Transverse colon (tissue), 4 donors: ENCODE results near the gene ATP5MC2. TPM values are rescaled to one million over a fixed set of nuclear protein-coding genes. Genes with fewer than 3 reads are reported as not detected.

Source experiments
- DNase-seq: peaks from one replicate; pipeline ENCODE4 v3.0.0-alpha.2; 2019
- H3K27ac ChIP-seq, 4 donors: fragments of 200-600 bp; sonication (generic); 2 replicates each; pipeline ENCODE4 v1.5.1; 2016 to 2018; ENCODE audit warnings: inconsistent platforms in 4 of 4
- H3K27me3 ChIP-seq: fragments of 200-600 bp; sonication (generic); 2 replicates; pipeline ENCODE4 v1.5.1; 2017; ENCODE audit warnings: inconsistent platforms
- H3K36me3 ChIP-seq, 4 donors: fragments of 200-600 bp; sonication (generic); 2 replicates each; pipeline ENCODE4 v1.5.1; 2017 to 2019; ENCODE audit warnings: inconsistent platforms in 4 of 4
- H3K4me1 ChIP-seq, 4 donors: fragments of 200-600 bp; sonication (generic); 2 replicates each; pipeline ENCODE4 v1.5.1; 2017 to 2020; ENCODE audit warnings: inconsistent platforms in 4 of 4
- H3K4me3 ChIP-seq, 4 donors: fragments of 200-600 bp; sonication (generic); 1 replicate in 1 of 4; 2 replicates in 3 of 4; pipeline versions ENCODE4 v1.5.1 to v1.6.1; 2017 to 2019; ENCODE audit warnings: inconsistent platforms in 4 of 4
- H3K9me3 ChIP-seq, 2 donors: fragments of 200-600 bp; sonication (generic); 2 replicates each; pipeline ENCODE4 v1.5.1; 2017 to 2019; ENCODE audit warnings: inconsistent platforms in 2 of 2
- EP300 ChIP-seq: sonication (generic); formaldehyde crosslinking; IDR thresholded peaks from one replicate; pipeline ENCODE4 v1.6.1; 2017; ENCODE audit warnings: antibody characterized with exemption, low read depth
- POLR2A ChIP-seq: fragments of 450-650 bp; IDR thresholded peaks from one replicate; pipeline ENCODE4 v1.6.1; 2016; ENCODE audit warnings: antibody characterized with exemption, mild to moderate bottlenecking, moderate library complexity
- POLR2AphosphoS5 ChIP-seq, 3 donors: sonication (generic); formaldehyde crosslinking; IDR thresholded peaks; one replicate each; pipeline ENCODE4 v1.6.1; 2016; ENCODE audit warnings: antibody characterized with exemption in 3 of 3
- WGBS, 2 donors: methylation state at CpG; one replicate each; pipeline ENCODE4 v1.1.5; 2018; ENCODE audit warnings: low coverage in 1 of 2; 5-methylcytosine and 5-hydroxymethylcytosine counted together
- in situ Hi-C, 4 donors: fragments of 200-750 bp; cut with MboI; loops; one replicate each; pipeline versions ENCODE4 v1.15.0 to v1.15.1; 2017; ENCODE audit warnings: low sequenced_read_pairs in 3 of 4, low pct_ligation_motif_present in 1 of 4, low pct_unique_long_range_greater_than_20kb in 1 of 4
- intact Hi-C: fragments of 100-400 bp; cut with DNase I; formaldehyde crosslinking; loops from one replicate; pipeline ENCODE4 v1.15.1; 2023; ENCODE audit warnings: low total_unique reads
- total RNA-seq, 4 donors: library from RNA; depleted of rRNA; stranded (reverse); fragments of >200 nt; gene quantifications; one replicate each; pipeline ENCODE4 v1.1.0, GENCODE V29; 2016
- TF ChIP-seq, protein P1 (sequence below), 5 experiments: fragments of 200-600 bp in 3 of 5; fragments of 450-650 bp in 2 of 5; sonication (generic) in 3 of 5; IDR thresholded peaks; 1 replicate in 2 of 5; 2 replicates in 3 of 5; pipeline ENCODE4 v1.5.1; 2016 to 2017; ENCODE audit warnings: antibody characterized with exemption in 5 of 5, inconsistent platforms in 3 of 5, mild to moderate bottlenecking in 2 of 5, moderate library complexity in 1 of 5

ATP5MC2 gene
- total RNA-seq, 4 donors from 2014 or later, result 248 to 394 (median 337) TPM

DNA sequence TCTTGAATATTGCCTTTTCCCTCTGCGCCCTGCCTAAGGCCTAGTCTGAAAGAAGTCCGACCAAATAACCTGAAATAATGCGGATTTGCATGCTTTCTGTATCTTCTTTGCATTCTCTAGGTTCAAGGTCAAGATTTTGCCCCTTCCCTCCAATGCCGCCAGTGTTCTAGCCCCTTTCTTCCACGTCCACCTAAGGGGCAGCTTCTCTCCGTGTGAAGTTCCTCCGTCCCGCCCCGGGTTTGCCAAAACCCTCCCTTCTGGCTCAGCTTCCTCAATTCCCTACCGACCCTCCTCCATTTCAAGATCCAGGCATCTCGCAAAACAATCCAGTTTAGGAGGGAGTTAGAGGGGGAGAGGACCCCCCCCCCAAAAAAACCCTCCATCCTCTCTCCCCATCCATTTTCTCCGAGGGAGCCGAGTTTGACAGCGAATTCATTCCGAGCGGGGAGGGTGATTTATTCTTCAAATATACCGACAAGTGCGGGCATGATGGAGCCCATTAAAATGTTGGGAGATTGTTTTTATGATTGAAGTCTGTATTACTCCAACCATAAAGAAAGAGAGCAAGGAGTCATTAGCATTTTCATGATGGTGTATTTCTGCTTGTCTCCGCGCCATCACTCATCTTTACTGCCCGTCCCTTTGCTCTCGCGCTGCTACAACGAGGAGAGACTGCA lies 20.9 kb upstream of the ATP5MC2 start:
- in situ Hi-C loops, result no loop called here
- intact Hi-C loops, result no loop called here
- Histone ChIP-seq H3K4me1 (peaks cover 9 to 25% (median 16%) of the 10 kb centered on the region in 4 donors), H3K27ac (no peak overlapping the region), H3K9me3 (no peaks in the 10 kb centered on the region), H3K27me3 (peaks cover 97% of the 10 kb centered on the region), H3K36me3 (no peaks in the 10 kb centered on the region), H3K4me3 (peak overlapping the region in 2 of 4 donors; percentile 26 to 32)
- no peak for DNase-seq
- 17 to 29% methylated on average over 8 to 24 of the region's 24 CpGs for WGBS, 2 donors
- TF ChIP-seq POLR2AphosphoS5 (IDR thresholded peaks at IDR 0.05), result no peak

DNA sequence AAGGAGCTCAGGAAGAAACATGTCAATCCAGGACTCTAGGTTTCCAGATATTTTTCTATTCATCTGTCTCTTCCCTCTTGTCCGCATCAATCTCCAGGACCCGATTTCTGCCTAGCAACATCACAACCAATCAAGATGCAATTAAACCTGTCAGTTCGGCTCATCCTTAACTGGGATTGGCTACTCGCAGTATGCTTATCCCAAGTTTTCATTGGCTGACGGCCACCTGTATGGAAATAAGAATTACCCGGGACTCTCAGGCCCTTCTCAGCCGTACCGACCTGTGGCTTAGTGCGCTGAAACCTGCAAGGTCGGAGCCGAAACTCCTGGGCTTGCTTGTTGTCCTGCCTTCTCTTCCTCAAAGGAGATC lies 20.4 kb upstream of the ATP5MC2 start:
- DNase-seq, result peak; percentile 78
- WGBS, 2 donors, result 0 to 4% methylated on average over 2 to 11 of the region's 11 CpGs
- intact Hi-C loops, result no loop called here

DNA sequence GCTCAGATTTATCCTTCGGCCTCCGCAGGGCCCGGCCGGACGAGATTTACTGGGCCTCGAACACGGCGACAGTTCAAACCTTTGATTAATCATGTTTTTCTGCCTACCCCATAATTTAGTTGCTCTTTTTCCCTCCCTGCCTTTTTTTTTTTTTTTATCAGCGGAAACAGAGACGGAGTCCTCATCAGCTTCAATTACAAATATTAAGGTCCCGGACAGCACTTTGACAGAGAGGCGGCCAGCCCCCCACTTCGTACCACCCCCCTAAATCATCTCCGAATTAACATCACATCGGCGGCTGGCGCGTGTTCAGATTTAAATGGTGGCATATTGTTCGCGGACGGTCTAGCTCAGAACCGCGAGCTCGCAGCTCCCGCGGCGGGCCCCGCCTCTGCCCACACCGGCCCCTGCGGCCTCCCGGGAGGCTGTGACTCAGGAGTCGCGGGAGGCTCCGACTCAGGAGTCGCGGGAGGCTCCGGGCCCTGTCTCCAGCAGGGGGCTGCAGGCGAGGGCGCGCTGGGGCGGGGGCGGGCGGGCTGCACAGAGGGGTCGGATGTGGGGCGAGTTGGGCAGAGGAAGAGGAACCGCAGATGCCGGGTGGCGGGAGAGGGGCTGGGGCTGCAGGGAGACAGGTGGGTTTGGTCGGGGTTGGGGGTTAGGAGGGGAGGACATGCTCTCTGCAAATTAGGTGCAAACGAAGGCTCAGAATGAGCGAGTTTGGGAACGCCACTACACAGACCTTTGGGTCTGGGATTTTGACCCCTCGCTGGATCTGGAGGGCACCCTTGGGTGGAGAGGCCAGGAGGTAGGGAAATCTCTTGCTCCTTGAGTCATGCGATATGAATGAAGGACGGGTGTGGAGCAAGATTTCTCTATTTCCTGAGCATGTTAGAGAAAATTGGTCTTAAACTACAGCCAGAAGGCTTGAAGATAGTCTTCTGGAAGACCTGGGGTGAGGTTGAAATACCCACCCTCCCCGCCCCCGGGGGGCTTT lies 19.6 kb upstream of the ATP5MC2 start:
- intact Hi-C loops (no loop called here), in situ Hi-C loops (no loop called here)
- Histone ChIP-seq H3K36me3 (no peaks in the 10 kb centered on the region), H3K9me3 (no peaks in the 10 kb centered on the region), H3K27ac (no peak overlapping the region), H3K4me1 (peaks cover 9 to 25% (median 16%) of the 10 kb centered on the region in 4 donors), H3K4me3 (peak overlapping the region in 2 of 4 donors; percentile 5 to 39), H3K27me3 (peaks cover 91% of the 10 kb centered on the region)
- WGBS, 2 donors, result 9 to 14% methylated on average over 10 to 57 of the region's 57 CpGs
- TF ChIP-seq, protein P1, sequence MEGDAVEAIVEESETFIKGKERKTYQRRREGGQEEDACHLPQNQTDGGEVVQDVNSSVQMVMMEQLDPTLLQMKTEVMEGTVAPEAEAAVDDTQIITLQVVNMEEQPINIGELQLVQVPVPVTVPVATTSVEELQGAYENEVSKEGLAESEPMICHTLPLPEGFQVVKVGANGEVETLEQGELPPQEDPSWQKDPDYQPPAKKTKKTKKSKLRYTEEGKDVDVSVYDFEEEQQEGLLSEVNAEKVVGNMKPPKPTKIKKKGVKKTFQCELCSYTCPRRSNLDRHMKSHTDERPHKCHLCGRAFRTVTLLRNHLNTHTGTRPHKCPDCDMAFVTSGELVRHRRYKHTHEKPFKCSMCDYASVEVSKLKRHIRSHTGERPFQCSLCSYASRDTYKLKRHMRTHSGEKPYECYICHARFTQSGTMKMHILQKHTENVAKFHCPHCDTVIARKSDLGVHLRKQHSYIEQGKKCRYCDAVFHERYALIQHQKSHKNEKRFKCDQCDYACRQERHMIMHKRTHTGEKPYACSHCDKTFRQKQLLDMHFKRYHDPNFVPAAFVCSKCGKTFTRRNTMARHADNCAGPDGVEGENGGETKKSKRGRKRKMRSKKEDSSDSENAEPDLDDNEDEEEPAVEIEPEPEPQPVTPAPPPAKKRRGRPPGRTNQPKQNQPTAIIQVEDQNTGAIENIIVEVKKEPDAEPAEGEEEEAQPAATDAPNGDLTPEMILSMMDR (IDR thresholded peaks at IDR 0.05), result peak in 1 of 5 experiments; percentile 11
- TF ChIP-seq POLR2A (no peak), EP300 (no peak)
- peak; percentile 17 for DNase-seq

More for the DNA sequence above, 20.4 kb upstream of the ATP5MC2 start:
- H3K9me3 ChIP-seq, result no peaks in the 10 kb centered on the region
- no peaks in the 10 kb centered on the region for H3K36me3 ChIP-seq
- TF ChIP-seq, protein P1 (IDR thresholded peaks at IDR 0.05), result no peak
- TF ChIP-seq EP300 (no peak), POLR2AphosphoS5 (IDR thresholded peaks at IDR 0.05) (no peak), POLR2A (no peak)
- H3K4me1 ChIP-seq, result peaks cover 9 to 25% (median 16%) of the 10 kb centered on the region in 4 donors
- peak overlapping the region in 2 of 4 donors; percentile 26 to 32 for H3K4me3 ChIP-seq
- H3K27me3 ChIP-seq, result peaks cover 97% of the 10 kb centered on the region
- in situ Hi-C loops, result no loop called here
- H3K27ac ChIP-seq, result no peak overlapping the region

DNA sequence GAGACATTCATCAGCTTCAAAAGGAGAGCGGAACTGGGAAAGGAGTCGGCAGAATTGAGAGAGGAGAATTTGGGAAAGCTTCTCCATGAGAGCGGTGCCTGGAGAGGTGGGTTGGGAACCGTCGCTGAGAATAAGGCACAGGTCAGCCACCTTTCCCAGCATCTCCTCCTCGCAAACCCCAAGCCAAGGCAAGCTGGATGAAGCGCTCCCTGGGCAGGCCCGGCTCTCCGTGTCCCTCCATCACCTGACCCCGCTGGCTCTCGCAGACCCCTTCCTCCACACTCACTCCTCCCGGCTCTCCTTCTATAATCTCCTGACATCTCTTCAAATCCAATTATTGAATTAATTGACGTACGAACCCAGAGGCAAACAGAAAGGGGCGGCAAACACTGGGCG lies 18.9 kb upstream of the ATP5MC2 start:
- H3K27me3 ChIP-seq, result peaks cover 84% of the 10 kb centered on the region
- in situ Hi-C loops (no loop called here), intact Hi-C loops (no loop called here)
- 58 to 60% methylated on average over 13 to 16 of the region's 16 CpGs for WGBS, 2 donors
- no peak for DNase-seq
- H3K4me3 ChIP-seq, result peak overlapping the region in 1 of 4 donors; percentile 39
- no peaks in the 10 kb centered on the region for H3K9me3 ChIP-seq
- no peak overlapping the region for H3K27ac ChIP-seq
- peaks cover 9 to 25% (median 16%) of the 10 kb centered on the region in 4 donors for H3K4me1 ChIP-seq
- H3K36me3 ChIP-seq, result no peaks in the 10 kb centered on the region
- TF ChIP-seq, protein P1 (IDR thresholded peaks at IDR 0.05), result no peak
- TF ChIP-seq EP300 (no peak), POLR2A (no peak), POLR2AphosphoS5 (IDR thresholded peaks at IDR 0.05) (no peak)
